BLaER1 treated with 17β-estradiol and CSF1 and Interleukin-3, amounts not matched to agents 10 nM and 100 nM (cell line): ENCODE data around the gene PITPNC1.

Experiments used
- H3K27ac ChIP-seq, 11 experiments: shearing (Covaris generic); formaldehyde crosslinking; 2 replicates each; pipeline ENCODE4 v1.8.1; 2022
- H3K27me3 ChIP-seq, 11 experiments: shearing (Covaris generic); formaldehyde crosslinking; 2 replicates each; pipeline ENCODE4 v1.8.1; 2022
- H3K36me3 ChIP-seq, 11 experiments: shearing (Covaris generic); formaldehyde crosslinking; 2 replicates each; pipeline ENCODE4 v1.8.1; 2022
- H3K4me1 ChIP-seq, 10 experiments: shearing (Covaris generic); formaldehyde crosslinking; 2 replicates each; pipeline ENCODE4 v1.8.1; 2022
- H3K4me2 ChIP-seq, 11 experiments: shearing (Covaris generic); formaldehyde crosslinking; 2 replicates each; pipeline ENCODE4 v1.8.1; 2022
- H3K4me3 ChIP-seq, 10 experiments: shearing (Covaris generic); formaldehyde crosslinking; 2 replicates each; pipeline ENCODE4 v1.8.1; 2022
- H3K9ac ChIP-seq, 11 experiments: shearing (Covaris generic); formaldehyde crosslinking; 2 replicates each; pipeline ENCODE4 v1.8.1; 2022
- H3K9me3 ChIP-seq, 11 experiments: shearing (Covaris generic); formaldehyde crosslinking; replicated peaks in 1 of 11; 2 replicates each; pipeline ENCODE4 v1.8.1; 2022
- H4K20me1 ChIP-seq, 11 experiments: shearing (Covaris generic); formaldehyde crosslinking; 2 replicates each; pipeline ENCODE4 v1.8.1; 2022
- Cebpa-rat ChIP-seq, 11 experiments: shearing (Covaris generic); IDR thresholded peaks; 2 replicates each; pipeline ENCODE4 v1.8.1; 2022

The PITPNC1 gene

DNA sequence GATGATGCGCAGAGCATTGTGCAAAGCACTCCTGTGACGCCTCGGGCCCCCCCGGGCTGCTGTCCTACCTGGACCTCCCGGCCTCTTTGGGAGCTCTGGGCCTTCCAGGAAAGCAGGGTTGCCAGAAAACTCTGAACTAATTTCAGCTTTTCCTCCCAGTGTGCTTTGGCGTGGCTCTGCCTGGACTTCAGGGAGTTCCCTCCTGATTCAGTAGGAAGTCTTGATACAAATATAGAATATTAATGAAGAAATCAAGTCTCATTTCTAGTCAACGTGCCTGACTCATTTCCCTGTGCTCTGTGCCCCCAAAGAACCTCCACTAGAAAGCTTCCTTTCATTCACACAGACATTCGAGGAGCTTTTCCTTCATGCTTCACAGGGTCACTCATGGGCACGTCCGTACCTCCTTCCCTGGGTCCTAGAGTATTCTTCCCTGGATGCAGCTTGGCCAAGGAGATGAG lies 256.7 kb downstream of the PITPNC1 start:
- H3K4me3 ChIP-seq, result no peak overlapping the region
- H4K20me1 ChIP-seq, result no peaks in the 10 kb centered on the region
- peak overlapping the region in 1 of 11 experiments; percentile 27; a peak in 1 of 22 replicates for H3K9ac ChIP-seq
- H3K36me3 ChIP-seq, result peaks cover 27 to 71% (median 49%) of the 10 kb centered on the region in 11 experiments
- TF ChIP-seq Cebpa-rat (IDR thresholded peaks at IDR 0.05), result no peak
- peak overlapping the region in 5 of 11 experiments; percentile 11 to 51 (median 19); a peak in 5 of 22 replicates for H3K4me2 ChIP-seq
- no peaks in the 10 kb centered on the region for H3K9me3 ChIP-seq
- no peaks in the 10 kb centered on the region for H3K27me3 ChIP-seq
- H3K4me1 ChIP-seq, result peaks cover 0 to 20% (median 5%) of the 10 kb centered on the region in 10 experiments; a peak in 11 of 20 replicates
- H3K27ac ChIP-seq, result peak overlapping the region in 3 of 11 experiments; percentile 28 to 53 (median 44); a peak in 4 of 22 replicates

DNA sequence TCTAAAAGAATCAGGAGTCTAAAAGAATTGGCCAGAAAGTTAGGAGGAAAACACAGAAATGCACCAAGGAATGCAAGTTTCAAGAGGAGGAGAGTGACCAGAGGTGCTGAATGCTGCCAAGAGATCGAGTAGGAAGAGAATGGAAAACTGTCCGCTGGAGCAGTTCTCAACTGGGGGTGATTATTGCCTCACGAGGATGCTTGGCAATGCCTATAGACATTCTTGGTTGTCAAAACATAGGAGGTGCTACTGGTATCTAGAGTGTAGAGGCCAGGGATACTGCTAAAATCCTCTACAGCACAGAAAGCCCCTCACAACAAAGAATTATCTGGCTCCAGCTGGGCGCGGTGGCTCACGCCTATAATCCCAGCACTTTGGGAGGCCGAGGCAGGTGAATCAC lies 258.6 kb downstream of the PITPNC1 start:
- Histone ChIP-seq H3K4me3 (no peak overlapping the region), H3K27me3 (no peaks in the 10 kb centered on the region), H4K20me1 (no peaks in the 10 kb centered on the region), H3K27ac (no peak overlapping the region), H3K36me3 (peaks cover 27 to 89% (median 54%) of the 10 kb centered on the region in 11 experiments), H3K4me2 (no peak overlapping the region), H3K9me3 (no peaks in the 10 kb centered on the region), H3K4me1 (peaks cover 0 to 20% (median 3%) of the 10 kb centered on the region in 10 experiments; a peak in 8 of 20 replicates), H3K9ac (no peak overlapping the region)
- TF ChIP-seq Cebpa-rat (IDR thresholded peaks at IDR 0.05), result no peak

DNA sequence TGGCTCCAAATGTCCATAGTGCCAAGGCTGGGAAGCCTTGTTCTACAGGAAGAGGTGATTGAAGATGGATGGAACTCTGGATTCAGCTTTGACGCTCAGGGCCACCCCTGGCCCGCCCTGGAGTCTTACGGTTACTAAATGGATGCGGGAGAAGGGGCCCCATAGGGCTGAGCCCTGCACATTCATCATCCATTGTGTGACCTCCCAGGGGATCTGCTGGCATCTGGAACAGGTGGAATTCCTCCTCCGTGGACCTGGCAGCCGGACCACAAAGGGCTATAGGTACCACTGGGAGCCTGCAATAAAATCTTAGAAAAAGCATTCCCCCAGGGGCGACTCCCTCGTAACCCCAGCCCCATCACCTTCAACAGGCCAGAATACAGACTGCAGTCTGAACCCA lies 259.2 kb downstream of the PITPNC1 start:
- H3K36me3 ChIP-seq, result peaks cover 27 to 94% (median 54%) of the 10 kb centered on the region in 11 experiments
- no peaks in the 10 kb centered on the region for H3K9me3 ChIP-seq
- peaks cover 0 to 20% (median 3%) of the 10 kb centered on the region in 10 experiments; a peak in 8 of 20 replicates for H3K4me1 ChIP-seq
- TF ChIP-seq Cebpa-rat (IDR thresholded peaks at IDR 0.05), result no peak
- H4K20me1 ChIP-seq, result no peaks in the 10 kb centered on the region
- H3K4me2 ChIP-seq, result no peak overlapping the region
- H3K4me3 ChIP-seq, result no peak overlapping the region
- no peak overlapping the region for H3K27ac ChIP-seq
- no peaks in the 10 kb centered on the region for H3K27me3 ChIP-seq
- no peak overlapping the region for H3K9ac ChIP-seq

DNA sequence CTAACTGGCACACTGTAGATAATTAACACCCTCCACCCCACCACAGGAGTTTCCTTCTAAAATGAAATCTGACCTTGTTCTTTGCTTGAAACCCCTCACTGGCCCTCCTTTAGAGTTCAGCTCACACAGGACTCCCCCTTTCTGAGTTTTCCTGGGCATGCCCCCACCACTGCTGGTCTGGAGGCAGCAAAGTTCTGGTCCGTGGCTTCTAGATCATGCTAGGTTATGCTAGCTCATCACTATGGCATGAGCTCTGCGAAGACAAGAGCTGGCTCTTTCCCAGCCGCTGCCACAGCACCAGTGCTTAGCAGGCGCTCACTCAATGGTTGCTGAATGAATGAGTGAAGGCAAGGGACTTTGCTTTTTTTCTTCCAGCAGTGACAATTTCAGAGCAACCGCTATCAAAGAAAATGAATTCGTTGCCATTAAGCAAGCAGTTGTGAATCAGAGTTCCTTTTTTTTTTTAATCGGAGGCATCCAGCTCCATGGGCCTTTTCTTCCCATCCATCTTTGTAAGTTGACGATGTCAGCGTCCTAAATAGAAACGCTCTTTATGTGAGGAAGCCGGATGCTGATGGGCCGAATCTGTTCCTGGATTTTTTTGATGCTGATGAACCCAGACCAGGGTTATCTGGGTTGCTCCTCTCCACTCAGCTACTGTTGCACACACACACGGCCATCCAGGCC lies 259.9 kb downstream of the PITPNC1 start:
- Histone ChIP-seq H3K4me1 (peaks cover 0 to 20% (median 3%) of the 10 kb centered on the region in 10 experiments; a peak in 8 of 20 replicates), H3K27me3 (no peaks in the 10 kb centered on the region), H3K9me3 (no peaks in the 10 kb centered on the region), H4K20me1 (no peaks in the 10 kb centered on the region), H3K4me2 (no peak overlapping the region), H3K36me3 (peaks cover 26 to 94% (median 51%) of the 10 kb centered on the region in 11 experiments), H3K4me3 (no peak overlapping the region), H3K27ac (no peak overlapping the region), H3K9ac (no peak overlapping the region)
- TF ChIP-seq Cebpa-rat (IDR thresholded peaks at IDR 0.05), result no peak

DNA sequence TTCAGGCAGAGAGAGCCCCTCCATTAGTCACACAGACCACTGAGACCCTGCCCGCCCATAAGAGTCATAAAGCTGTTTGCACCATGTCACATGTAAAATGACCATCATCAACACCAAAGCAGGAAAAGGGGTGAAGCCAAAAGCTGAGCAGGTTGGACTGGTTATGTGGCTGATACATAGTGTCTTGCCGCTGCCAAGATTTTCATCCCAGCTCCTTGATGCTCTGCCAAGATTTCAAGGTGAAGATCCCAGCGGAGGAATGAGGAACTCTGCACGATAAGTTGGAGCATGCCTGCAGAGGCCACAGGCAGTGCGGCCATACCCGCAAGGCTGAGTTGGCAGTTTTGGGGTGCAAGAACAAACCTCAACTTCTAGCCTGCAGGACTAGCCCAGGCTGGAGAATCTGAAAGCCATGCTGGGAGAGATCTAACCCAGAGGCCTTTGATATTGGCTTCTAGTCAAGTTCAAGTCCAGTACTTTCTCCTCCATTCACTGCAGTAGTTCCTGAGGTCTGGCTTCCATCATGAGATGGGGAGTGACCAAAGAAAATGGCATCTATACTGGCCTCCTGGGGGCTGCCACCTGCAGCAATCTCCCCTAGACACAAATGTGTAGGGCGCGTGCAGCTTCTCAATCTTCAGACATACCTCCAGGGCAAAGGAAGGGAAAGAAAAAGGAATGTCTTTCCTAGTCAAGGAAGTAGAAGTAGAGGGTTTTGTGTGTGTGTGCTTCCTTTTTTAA lies 261.0 kb downstream of the PITPNC1 start:
- Histone ChIP-seq H3K4me2 (no peak overlapping the region), H3K27me3 (no peaks in the 10 kb centered on the region), H3K9ac (no peak overlapping the region)

DNA sequence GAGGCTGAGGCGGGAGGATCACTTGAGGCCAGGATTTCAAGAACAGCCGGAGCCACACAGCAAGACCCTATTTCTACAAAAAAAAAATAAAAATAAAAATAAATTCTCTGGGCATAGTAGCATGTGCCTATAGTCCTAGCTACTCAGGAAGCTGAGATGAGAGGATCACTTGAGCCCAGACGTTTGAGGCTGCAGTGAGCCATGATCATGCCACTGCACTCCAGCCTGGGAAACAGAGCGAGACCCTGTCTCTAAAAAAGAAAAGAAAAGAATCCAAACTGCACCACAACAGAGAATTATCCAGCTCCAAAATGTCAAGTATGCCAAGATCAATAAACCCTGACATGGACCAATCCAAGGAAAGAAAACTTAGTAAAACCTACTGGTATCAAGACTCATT lies 261.8 kb downstream of the PITPNC1 start:
- H3K4me2 ChIP-seq, result no peak overlapping the region
- no peak overlapping the region for H3K9ac ChIP-seq
- peaks cover 9 to 91% (median 44%) of the 10 kb centered on the region in 11 experiments; a peak in 21 of 22 replicates for H3K36me3 ChIP-seq
- no peak overlapping the region for H3K4me3 ChIP-seq
- no peaks in the 10 kb centered on the region for H3K9me3 ChIP-seq
- no peaks in the 10 kb centered on the region for H4K20me1 ChIP-seq
- H3K27me3 ChIP-seq, result no peaks in the 10 kb centered on the region
- H3K27ac ChIP-seq, result no peak overlapping the region
- TF ChIP-seq Cebpa-rat (IDR thresholded peaks at IDR 0.05), result no peak
- H3K4me1 ChIP-seq, result peaks cover 0 to 8% (median 0%) of the 10 kb centered on the region in 10 experiments; a peak in 6 of 20 replicates

More for the DNA sequence above, 261.0 kb downstream of the PITPNC1 start:
- no peaks in the 10 kb centered on the region for H4K20me1 ChIP-seq
- peaks cover 0 to 16% (median 3%) of the 10 kb centered on the region in 10 experiments; a peak in 8 of 20 replicates for H3K4me1 ChIP-seq
- no peaks in the 10 kb centered on the region for H3K9me3 ChIP-seq
- H3K36me3 ChIP-seq, result peaks cover 17 to 91% (median 45%) of the 10 kb centered on the region in 11 experiments
- H3K4me3 ChIP-seq, result no peak overlapping the region
- no peak for TF ChIP-seq Cebpa-rat (IDR thresholded peaks at IDR 0.05)
- H3K27ac ChIP-seq, result no peak overlapping the region

DNA sequence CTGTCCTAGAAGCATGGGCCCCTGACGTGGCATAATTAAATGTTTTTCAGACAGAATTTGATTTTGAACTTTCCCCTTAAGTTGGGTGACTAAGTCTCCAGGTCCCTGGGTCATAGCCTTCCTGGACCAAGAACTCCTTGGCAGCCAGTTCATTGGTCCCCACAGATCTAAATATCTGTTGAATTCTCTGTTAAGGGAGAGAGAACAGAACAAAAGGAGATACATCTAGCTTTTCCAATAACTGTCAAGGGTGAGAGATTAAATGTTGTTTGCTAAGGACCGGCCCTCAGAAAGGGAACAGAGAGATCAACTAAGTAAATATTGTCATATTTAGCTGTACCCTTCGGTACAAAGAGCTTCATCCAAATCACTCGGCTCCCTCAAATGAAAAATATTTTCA lies 262.5 kb downstream of the PITPNC1 start:
- Histone ChIP-seq H3K9ac (no peak overlapping the region), H3K4me1 (peaks cover 0 to 1% (median 0%) of the 10 kb centered on the region in 10 experiments; a peak in 1 of 20 replicates), H3K27me3 (no peaks in the 10 kb centered on the region), H3K4me3 (no peak overlapping the region), H3K36me3 (peaks cover 8 to 87% (median 40%) of the 10 kb centered on the region in 11 experiments; a peak in 18 of 22 replicates), H3K4me2 (no peak overlapping the region), H3K9me3 (no peaks in the 10 kb centered on the region), H4K20me1 (no peaks in the 10 kb centered on the region), H3K27ac (no peak overlapping the region)
- no peak for TF ChIP-seq Cebpa-rat (IDR thresholded peaks at IDR 0.05)

DNA sequence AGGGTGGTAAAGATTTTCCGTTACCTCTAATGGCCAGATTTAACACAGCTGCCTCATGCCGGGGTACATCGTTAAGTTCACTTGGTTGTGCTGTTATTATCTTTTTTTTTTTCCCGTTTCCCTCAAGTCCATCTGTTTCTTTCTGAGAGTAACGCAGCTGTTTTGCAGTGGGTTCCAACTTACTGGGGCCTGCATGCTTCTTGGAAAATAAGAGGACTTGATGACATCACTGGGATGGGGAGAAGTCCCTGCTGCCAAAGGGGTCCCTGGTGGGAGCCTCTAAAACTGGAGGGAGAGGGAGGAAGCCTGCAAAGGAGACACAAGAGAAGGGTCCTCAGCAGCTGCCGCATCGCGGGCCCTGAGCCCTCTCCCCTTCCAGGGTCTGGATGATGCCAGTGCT lies 262.9 kb downstream of the PITPNC1 start:
- TF ChIP-seq Cebpa-rat (IDR thresholded peaks at IDR 0.05), result no peak
- H3K9ac ChIP-seq, result no peak overlapping the region

DNA sequence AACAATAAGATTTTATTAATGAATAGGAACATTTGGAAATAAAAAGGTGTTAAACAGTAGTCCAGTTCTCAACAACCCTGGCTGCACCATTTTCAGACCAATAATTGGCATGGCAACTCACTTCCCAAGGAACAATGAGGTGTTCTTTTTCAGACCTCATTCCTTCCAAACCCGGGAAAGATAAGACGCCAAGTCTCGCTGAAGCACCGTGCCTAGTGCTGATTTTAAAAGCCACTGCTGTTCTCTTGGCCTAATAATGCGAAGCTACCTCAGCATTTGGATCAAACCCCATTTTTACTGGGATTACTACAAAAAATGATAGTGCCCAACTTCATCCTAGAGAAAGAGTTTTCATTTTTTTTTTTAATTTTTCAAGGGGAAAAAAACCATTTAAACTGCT lies 265.4 kb downstream of the PITPNC1 start:
- Histone ChIP-seq H3K9ac (no peak overlapping the region), H3K4me3 (no peak overlapping the region), H4K20me1 (no peaks in the 10 kb centered on the region), H3K27me3 (no peaks in the 10 kb centered on the region), H3K4me2 (no peak overlapping the region), H3K27ac (no peak overlapping the region), H3K4me1 (peaks cover 0 to 13% (median 7%) of the 10 kb centered on the region in 10 experiments; a peak in 11 of 20 replicates), H3K36me3 (peaks cover 0 to 72% (median 33%) of the 10 kb centered on the region in 11 experiments; a peak in 14 of 22 replicates), H3K9me3 (no peaks in the 10 kb centered on the region)
- no peak for TF ChIP-seq Cebpa-rat (IDR thresholded peaks at IDR 0.05)

More for the DNA sequence above, 262.9 kb downstream of the PITPNC1 start:
- H3K36me3 ChIP-seq, result peaks cover 7 to 87% (median 43%) of the 10 kb centered on the region in 11 experiments; a peak in 17 of 22 replicates
- H3K4me2 ChIP-seq, result no peak overlapping the region
- H4K20me1 ChIP-seq, result no peaks in the 10 kb centered on the region
- H3K4me1 ChIP-seq, result no peaks in the 10 kb centered on the region
- H3K4me3 ChIP-seq, result no peak overlapping the region
- no peaks in the 10 kb centered on the region for H3K9me3 ChIP-seq
- no peaks in the 10 kb centered on the region for H3K27me3 ChIP-seq
- no peak overlapping the region for H3K27ac ChIP-seq
